A549 (cell line): ENCODE data around the gene SSU72.
"Not testable (repeated sequence)": the region's sequence is repeated elsewhere in the genome, so short reads cannot be mapped to it uniquely, and the experiment has no call there.

Experiments
- CTCF ChIP-seq: fragments of >200 bp; sonication (Bioruptor Twin); formaldehyde crosslinking; IDR thresholded peaks from 3 replicates; pipeline ENCODE4 v1.5.1; 2016
- EP300 ChIP-seq, 2 experiments: fragments of >200 bp; sonication (Bioruptor Twin); formaldehyde crosslinking; IDR thresholded peaks; 2 replicates in 1 of 2; 3 replicates in 1 of 2; pipeline ENCODE4 v1.6.1; 2016 to 2017
- ESRRA ChIP-seq: fragments of 150-350 bp; IDR thresholded peaks from 2 replicates; pipeline ENCODE4 v1.6.1; 2014; ENCODE audit warnings: mild to moderate bottlenecking, low read length, borderline replicate concordance
- POLR2AphosphoS2 ChIP-seq: conservative IDR thresholded peaks from 2 replicates; pipeline ENCODE4 v1.6.1; 2012; ENCODE audit warnings: low read length, improper control_type of control experiment, inconsistent platforms

GRCh38 chr1:1509465-1509850 is 65.2 kb downstream of the SSU72 start:
- not testable (repeated sequence) for TF ChIP-seq CTCF; EP300 (IDR thresholded peaks at IDR 0.05); ESRRA; POLR2AphosphoS2
